Measurements from ENCODE around the gene CTH.
"Not testable (repeated sequence)": the region's sequence is repeated elsewhere in the genome, so short reads cannot be mapped to it uniquely, and the experiment has no call there.

Gene CTH

GRCh38 chr1:70468180-70468579, 57.1 kb downstream of the CTH start:
- no peak overlapping the region for H3K4me3 ChIP-seq (ENCODE audit: low read depth, low read length)
- ChIA-PET POLR2A (no interaction called here), CTCF (no interaction called here)
- no peak for DNase-seq (ENCODE audit: low read depth, low spot score)
- TF ChIP-seq, protein P1, sequence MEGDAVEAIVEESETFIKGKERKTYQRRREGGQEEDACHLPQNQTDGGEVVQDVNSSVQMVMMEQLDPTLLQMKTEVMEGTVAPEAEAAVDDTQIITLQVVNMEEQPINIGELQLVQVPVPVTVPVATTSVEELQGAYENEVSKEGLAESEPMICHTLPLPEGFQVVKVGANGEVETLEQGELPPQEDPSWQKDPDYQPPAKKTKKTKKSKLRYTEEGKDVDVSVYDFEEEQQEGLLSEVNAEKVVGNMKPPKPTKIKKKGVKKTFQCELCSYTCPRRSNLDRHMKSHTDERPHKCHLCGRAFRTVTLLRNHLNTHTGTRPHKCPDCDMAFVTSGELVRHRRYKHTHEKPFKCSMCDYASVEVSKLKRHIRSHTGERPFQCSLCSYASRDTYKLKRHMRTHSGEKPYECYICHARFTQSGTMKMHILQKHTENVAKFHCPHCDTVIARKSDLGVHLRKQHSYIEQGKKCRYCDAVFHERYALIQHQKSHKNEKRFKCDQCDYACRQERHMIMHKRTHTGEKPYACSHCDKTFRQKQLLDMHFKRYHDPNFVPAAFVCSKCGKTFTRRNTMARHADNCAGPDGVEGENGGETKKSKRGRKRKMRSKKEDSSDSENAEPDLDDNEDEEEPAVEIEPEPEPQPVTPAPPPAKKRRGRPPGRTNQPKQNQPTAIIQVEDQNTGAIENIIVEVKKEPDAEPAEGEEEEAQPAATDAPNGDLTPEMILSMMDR (IDR thresholded peaks at IDR 0.05; ENCODE audit: insufficient read depth, low read length, missing control alignments): no peak

DNA sequence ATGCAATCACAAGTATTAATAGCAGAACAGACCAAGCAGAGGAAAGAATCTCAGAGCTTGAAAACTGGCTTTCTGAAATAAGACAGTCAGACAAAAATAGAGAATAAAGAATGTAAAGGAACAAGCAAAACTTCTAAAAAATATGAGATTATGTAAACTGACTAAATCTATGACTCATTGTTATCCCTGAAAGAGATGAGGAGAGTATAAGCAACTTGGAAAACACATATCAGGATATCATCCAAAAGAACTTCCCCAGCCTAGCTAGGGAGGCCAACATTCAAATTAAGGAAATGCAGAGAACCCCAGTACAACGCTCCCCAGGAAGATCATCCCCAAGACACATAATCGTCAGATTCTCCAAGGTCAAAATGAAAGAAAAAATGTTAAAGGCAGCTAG, 58.1 kb downstream of the CTH start:
- CTCF ChIA-PET; DNase-seq (ENCODE audit: low read depth, low spot score); H3K4me3 ChIP-seq (ENCODE audit: low read depth, low read length); POLR2A ChIA-PET: not testable (repeated sequence)

- CTCF ChIA-PET: no interaction called here
- POLR2A ChIA-PET: no interaction called here
- TF ChIP-seq, protein P1 (IDR thresholded peaks at IDR 0.05; ENCODE audit: insufficient read depth, low read length, missing control alignments): no peak
- DNase-seq (ENCODE audit: low read depth, low spot score): no peak
- H3K4me3 ChIP-seq (ENCODE audit: low read depth, low read length): no peak overlapping the region
Observed at GRCh38 chr1:70475023-70475422, 64.0 kb downstream of the CTH start.

DNA sequence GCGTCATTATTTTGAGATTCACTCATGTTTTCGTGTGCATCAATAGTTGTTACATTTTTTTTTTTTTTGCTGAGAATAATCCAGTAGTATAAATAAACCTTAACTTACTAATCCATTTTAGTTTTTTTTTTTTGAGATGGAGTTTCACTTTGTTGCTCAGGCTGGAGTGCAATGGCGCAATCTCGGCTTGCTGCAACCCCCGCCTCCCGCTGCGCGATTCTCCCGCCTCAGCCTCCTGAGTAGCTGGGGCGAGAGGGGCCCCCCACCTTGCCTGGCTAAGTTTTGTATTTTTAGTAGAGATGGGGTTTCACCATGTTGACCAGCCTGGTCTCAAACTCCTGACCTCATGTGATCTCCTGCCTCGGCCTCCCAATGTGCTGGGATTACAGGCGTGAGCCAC, 66.0 kb downstream of the CTH start:
- POLR2A ChIA-PET: no interaction called here
- H3K4me3 ChIP-seq (ENCODE audit: low read depth, low read length): no peak overlapping the region
- CTCF ChIA-PET: no interaction called here

GRCh38 chr1:70477905-70478304, 66.8 kb downstream of the CTH start:
- DNase-seq (ENCODE audit: low read depth, low spot score); CTCF ChIA-PET; POLR2A ChIA-PET; H3K4me3 ChIP-seq (ENCODE audit: low read depth, low read length): not testable (repeated sequence)

More for the DNA sequence above, 66.0 kb downstream of the CTH start:
- TF ChIP-seq, protein P1 (IDR thresholded peaks at IDR 0.05; ENCODE audit: insufficient read depth, low read length, missing control alignments): no peak
- no peak for DNase-seq (ENCODE audit: low read depth, low spot score)

GRCh38 chr1:70483342-70483741, 72.3 kb downstream of the CTH start:
- H3K4me3 ChIP-seq (ENCODE audit: low read depth, low read length): no peak overlapping the region
- ChIA-PET CTCF (no interaction called here), POLR2A (no interaction called here)
- TF ChIP-seq, protein P1 (IDR thresholded peaks at IDR 0.05; ENCODE audit: insufficient read depth, low read length, missing control alignments): no peak
- DNase-seq (ENCODE audit: low read depth, low spot score): no peak

GRCh38 chr1:70485624-70486023, 74.6 kb downstream of the CTH start:
- TF ChIP-seq, protein P1 (IDR thresholded peaks at IDR 0.05; ENCODE audit: insufficient read depth, low read length, missing control alignments): no peak
- H3K4me3 ChIP-seq (ENCODE audit: low read depth, low read length): no peak overlapping the region
- DNase-seq (ENCODE audit: low read depth, low spot score): no peak
- ChIA-PET POLR2A (no interaction called here), CTCF (interaction anchor here (1.1 kb wide), 1 partner anchor 51 kb away, joined by 3 read pairs; no protein-coding TSS in a partner anchor)

Data from AG04449 (cell line).